ENCODE results near the gene EVX2.

Gene EVX2

DNA sequence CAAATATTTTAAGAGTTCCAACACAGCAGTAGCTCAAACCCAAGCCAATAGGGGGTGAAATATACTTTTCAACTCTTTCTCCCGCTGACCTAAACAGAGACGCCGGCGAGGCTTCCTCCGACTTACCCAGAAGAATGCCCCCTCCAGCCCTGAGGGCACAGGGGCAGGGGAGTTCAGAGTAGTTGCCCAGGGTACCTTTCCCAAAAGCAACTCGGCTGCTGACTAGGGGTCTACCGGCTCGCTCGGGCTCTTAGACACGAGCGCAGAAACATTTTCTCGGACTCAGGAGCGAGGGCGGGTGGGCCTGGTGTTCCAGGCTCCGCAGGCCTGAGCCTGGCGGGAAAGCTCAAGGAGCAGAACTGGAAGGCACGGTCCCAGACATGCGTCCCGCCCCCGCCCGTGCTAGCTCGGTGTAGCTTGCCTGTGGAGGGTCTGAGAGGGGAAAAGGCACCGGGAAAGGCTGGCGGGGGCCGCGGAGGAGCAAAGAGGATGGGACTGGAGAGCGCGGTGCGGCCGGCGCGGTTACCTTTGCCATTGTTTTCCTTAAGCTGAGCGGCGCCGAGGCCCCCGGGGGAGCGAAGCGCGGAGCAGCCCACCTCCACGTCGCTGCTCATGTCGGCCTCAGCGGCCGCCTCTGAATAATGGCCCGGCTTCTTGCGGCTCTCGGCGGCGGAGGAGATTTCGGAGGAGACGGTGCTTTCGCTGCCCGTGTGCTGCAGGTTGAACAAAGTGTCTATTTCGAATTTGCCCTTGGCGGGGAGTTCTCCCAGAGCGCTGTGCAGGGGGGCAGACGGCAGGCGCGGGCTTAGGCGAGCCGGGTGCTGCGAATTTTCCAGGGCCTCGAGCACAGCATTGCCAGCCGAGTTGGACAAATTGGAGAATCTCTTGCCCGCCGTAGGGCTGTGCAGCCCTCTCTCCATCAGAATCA lies 674 bp downstream of the EVX2 start:
- no peak for DNase-seq (ENCODE audit: low read depth)

DNA sequence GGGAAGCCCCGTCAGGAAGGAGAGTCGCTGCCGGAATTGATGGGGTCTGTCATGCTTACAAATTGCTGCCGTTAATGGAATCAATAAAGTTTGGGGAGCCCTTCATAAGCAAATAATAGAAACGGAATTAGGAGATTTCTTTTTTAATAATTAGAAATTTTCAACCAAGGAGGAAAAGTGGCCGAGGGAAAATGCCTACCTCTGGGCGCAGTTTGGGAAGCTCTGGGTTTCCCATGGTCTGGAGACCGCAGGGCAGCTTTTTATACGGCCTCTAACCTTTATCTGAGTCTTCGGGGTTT lies 1.3 kb downstream of the EVX2 start:
- DNase-seq (ENCODE audit: low read depth), result no peak

DNA sequence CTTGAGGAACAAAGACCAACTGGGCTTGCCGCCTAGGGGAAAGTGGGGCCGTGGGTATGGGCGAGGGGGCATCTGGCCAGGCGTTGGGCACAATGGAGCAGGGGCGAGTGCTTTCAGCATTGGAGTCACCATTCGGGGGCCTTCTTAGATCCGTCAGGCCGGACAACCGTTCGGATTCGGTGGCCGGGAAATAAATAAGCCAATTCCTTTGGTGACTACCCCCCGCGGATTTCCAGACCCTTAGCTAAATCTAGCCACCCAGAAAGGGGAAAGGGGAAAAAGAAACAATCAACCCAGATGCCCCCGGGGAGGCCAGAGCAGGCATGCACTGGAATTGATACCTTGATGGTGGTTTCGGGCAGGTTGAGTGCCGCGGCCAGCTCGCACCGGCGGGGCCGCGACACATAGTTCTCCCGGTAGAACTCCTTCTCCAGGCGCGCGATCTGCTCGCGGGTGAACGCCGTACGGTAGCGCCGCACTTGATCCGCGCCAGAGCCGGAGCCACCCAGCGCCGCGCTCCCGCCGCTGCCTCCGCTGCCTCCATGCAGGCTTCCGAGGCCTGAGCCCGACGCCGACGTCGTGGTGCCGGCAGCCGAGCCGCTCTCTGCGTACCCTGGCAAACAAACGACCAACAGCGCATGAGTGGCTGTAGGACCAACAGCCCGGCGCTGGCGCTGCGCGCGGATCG lies 1.8 kb downstream of the EVX2 start:
- DNase-seq (ENCODE audit: low read depth), result no peak

DNA sequence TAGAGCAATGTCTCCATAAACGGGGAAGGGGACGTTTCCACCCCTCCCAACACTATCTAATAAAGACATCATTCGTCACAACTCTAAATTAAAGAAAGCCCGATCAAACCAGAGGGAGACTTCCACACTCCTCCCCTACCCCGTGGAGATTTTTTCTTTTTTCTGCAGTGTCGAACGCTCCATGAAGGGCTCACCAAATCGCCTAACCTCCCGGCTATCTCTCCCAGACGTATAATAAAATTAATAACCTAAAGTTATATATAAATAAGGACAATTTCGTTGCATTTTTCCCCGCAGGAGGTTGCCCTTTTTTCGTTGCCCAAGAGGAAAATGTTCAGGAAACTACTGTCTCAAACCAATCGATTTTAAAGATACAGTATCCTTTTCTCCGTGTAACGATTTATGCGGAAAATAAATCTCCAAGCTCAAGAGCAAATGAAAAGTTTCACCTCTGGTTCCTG lies 2.4 kb downstream of the EVX2 start:
- DNase-seq (ENCODE audit: low read depth), result no peak

DNA sequence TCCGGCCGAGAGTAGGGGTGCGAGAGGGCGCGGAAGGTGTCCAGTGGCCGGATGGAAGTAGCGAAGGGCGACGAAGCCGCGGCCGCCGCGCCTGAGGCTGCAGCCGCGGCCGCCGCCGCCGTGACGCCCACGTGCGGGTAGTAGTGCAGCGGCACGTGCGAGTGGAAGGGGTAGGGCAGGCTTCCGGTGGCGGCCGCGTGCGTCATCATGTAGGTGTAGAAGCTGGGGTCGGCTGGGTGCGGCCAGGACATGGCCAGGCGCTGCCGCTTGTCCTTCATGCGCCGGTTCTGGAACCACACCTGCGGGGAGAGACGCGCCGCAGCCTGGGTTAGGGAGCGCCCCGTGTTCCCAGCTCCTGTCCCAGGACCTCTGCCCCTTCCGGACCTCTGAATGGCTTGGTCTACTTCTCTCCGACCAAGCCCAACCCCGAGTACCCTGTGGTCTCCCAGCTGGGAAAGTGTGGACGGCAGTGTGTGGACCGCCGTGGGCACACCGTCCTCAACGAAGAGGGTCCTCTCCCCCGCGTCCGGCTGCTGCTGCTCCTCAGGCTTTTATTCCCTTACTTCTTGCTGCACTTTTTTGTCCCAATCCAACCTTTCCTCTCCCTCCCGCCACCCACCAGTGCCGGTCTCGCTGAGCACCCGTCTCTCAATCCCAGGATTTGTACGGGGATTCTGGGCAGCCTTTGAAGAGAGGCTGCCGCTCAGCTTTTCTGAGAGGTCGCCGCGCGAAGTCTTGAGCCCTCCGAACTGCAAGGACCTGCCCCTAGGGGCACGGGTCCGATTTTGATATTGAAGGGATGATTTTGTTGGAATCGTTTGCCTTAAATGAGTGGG lies 3.0 kb downstream of the EVX2 start:
- DNase-seq (ENCODE audit: low read depth), result no peak

DNA sequence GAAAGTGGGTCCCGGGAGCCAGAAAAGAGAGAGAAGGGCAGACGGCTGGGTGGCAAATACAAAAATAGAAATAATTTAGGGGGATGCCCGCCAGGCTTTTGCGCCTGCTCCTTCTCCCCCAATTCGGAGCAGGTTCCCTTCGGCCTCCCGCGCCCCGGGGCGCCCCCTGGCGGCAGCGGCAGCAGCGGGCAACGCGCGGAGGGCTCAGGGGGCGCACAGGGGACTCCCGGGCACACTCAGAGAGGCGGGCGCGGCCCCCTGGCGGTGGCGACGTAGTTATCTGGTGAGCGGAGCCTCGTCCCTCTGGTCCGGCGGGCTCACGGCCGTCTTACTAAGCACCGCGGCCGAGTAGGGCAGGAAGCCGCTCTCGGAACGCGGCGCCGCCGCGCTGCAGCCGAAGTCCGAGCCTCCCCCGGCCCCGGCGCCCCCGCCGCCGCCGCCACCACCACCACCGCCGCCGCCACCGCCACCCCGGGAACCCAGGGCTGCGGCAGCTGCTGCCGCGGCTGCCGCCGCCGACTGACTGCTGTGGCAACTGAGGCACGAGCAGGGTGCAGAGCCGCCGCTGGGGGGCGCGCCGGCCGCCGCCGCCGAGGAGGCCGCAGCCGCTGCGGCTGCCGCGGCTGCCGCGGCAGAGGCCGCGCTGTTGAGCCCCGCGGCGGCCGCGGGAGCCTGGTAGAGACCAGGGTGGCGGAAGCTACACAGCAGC lies 3.8 kb downstream of the EVX2 start:
- no peak for DNase-seq (ENCODE audit: low read depth)

DNA sequence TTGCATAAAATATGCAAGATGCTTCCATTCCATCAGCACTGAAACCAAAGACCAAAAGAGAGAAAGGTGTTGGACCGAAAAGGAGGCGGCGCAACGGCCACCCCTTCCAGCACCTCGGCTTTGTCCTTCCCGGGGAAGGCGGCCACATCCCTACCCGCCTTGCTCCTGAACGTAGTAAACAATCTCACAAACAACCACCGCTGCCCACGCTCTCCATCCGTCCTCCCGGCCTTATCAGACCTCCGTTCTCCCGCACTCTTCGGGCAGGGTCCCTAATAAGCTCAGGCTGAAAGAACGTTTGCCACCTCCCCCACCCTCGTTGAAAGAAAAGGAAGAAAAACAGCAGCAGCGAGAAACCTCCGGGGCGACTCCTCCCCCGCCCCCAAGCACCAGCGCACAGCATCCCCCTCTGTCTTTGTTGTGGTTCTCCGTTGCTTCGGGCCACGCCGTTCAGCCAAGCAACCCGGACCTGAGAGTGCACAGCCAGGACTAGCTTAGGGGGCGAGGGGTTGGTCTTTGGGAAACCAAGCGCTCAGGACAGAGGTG lies 4.4 kb downstream of the EVX2 start:
- no peak for DNase-seq (ENCODE audit: low read depth)

DNA sequence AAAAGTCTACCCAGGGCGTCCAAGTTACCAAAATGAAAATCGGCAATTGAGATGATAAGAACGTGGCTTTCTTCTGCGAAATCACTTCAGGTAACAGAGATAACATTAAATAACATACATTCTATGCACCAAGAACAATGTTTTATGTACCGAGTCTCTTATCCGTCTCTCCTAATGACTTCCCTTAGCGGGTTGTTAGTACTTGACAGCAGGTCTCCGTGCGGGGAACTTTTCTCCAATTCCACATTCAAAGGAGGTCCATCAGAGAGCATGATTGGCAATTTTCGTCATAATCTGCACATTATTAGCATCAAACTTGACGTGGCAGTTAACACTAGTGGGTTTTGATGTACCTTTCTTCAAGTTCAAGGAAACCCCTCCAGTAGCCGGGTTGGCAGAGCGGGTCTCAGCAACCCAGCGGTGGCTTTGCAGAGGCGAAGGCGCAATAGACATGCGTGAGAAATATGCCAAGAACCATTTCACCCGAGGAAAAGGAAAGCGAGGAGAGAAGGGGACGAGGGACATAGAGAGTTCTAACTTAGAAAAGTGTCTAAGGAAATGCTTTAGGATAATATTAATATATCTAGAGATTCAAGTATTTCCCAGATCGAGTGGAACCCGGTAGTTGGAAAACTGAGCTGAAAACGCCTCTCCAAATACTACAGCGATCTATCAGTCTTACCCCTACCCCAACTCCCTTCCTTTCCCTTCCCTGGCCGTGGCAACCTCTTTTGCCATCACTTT lies 5.0 kb downstream of the EVX2 start:
- no peak for DNase-seq (ENCODE audit: low read depth)

DNA sequence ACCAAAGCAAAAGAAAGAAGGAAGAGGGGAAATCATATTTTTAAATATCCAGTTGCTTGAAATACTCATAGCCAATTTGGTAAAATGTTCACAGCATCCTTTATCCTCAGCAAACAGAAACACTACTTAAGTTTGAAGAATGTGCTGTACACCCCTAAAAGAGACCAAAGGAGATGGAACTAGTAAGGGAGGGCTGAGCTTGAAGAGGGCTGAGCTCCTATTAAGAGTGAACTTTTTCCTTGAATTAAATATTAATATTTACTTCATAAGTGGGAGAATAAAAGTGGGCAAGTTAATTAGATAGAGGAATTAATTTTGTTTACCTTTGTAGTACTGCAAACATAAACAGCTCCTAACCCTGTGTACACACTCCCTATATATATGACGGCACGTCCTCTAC lies 7.0 kb downstream of the EVX2 start:
- DNase-seq (ENCODE audit: low read depth), result no peak

DNA sequence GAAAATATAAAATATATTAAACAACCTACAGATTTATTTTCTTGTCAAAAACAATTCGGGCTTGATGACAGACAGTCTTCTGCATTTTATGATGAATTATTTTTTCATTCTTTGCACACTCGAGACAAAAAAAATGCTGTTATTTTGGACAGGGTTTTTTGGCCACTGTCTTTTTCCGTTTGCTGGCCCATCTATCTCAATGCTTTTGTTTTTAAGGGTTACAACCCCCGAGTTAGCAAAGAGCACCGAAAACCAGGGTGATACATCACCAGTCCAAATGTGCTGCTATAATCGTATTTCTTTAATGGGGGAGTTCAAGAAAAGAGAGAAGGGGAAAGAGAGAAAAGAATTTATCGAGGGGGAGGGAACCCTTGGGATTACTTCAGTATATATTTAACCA lies 7.7 kb downstream of the EVX2 start:
- no peak for DNase-seq (ENCODE audit: low read depth)

DNA sequence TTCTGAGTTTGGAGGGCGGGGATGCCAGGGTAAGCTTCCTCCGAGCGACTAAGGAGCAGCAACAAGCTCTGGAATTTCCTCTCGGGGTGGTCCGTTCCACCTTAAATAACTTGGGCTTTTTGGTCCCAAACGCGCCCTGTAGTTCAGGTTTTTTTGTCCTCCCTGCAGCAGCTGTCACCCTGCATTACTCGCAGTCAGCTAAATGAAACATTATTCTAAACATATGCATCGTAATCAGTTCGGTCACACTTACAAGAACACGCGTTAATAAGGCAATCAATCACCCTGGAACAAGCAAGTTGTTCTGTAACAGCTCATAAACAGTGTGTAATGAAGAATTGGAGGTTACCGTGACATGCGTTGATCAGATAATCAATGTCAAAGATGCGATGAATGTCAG lies 8.3 kb downstream of the EVX2 start:
- DNase-seq (ENCODE audit: low read depth), result no peak

DNA sequence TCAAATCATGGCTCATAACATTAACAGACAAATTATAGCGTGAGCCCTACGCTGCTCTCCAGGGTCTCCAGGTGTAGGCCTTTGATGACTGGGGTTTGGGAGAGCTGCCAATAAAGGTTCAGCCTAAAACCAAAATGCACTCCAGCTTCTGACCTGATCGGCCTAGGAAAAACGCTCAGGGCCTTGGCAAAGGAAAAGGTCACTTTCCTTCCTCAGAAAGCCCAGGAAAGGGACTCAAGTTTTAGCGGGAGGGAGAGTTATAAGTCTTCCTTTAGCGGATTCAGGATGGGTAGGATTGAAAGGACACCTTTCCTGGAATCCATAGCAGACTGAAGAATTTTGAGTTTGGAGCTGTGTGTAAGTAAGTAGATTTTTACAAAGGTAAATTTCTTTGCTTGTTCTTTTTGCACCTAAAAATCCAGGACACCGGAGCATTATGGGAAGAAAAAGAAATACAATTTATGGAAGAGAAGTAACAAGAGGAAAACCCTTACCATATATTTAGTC lies 8.8 kb downstream of the EVX2 start:
- no peak for DNase-seq (ENCODE audit: low read depth)

DNA sequence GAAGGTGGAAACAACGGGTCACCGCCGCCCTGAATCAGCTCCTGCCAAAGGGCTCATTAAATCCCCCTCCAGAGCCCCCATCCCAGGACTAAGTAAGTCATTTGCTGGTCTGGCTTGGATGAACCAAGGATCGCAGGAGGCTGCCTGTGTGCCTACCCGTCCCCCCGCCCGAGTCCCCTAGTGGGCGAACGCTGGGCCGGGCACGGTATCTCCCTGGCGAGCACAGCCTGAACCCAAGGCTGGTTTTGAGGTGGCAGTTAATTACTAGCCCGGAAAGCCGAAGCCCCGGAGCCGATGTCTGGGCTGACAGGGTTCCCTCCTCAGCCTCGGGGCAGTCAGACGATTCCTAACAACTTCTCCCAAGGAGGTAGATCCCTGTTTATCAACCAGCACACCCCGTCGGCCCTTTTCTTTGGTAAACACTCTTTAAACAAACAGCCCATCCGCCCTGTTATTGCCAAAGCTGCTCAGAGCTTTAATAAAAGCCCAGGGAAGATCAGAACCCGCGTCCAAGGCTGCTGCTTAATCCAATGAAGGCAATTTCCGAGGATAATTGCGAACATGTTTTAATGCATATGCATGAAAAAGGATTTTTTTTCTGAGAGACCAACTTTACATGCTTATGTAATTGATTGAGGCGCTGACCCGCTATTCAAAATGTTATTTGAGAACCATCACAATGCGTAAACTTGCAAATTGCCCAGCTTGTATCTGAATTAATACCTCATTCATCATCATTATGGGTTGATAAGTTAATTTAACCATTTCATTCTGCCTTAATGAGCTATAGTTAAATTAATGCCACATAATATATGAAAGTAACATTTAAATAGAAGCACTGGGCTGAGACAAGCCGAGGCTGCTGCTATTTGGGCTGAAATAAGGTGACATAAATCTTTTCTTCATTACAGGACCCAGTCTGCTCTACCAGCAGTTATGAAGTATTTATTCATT lies 10.5 kb downstream of the EVX2 start:
- no peak for DNase-seq (ENCODE audit: low read depth)

DNA sequence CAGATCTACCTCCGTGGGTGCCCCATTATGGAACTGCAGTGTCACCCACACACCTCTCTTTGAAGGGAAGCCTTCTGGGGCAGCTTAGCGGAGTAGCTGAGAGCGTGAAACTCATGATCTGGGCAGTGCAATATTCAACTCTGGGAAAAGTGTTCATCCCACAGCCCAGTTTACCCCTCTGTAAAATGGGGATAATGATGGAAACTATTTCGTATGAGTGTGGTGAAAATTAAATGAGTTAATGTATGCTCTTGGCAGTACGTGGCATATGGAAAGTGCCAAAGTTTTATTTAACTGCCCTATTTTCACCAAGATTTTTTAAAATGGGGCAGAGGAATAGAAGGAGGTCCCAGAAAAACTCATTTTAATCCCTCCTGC lies 11.5 kb downstream of the EVX2 start:
- no peak for DNase-seq (ENCODE audit: low read depth)

DNA sequence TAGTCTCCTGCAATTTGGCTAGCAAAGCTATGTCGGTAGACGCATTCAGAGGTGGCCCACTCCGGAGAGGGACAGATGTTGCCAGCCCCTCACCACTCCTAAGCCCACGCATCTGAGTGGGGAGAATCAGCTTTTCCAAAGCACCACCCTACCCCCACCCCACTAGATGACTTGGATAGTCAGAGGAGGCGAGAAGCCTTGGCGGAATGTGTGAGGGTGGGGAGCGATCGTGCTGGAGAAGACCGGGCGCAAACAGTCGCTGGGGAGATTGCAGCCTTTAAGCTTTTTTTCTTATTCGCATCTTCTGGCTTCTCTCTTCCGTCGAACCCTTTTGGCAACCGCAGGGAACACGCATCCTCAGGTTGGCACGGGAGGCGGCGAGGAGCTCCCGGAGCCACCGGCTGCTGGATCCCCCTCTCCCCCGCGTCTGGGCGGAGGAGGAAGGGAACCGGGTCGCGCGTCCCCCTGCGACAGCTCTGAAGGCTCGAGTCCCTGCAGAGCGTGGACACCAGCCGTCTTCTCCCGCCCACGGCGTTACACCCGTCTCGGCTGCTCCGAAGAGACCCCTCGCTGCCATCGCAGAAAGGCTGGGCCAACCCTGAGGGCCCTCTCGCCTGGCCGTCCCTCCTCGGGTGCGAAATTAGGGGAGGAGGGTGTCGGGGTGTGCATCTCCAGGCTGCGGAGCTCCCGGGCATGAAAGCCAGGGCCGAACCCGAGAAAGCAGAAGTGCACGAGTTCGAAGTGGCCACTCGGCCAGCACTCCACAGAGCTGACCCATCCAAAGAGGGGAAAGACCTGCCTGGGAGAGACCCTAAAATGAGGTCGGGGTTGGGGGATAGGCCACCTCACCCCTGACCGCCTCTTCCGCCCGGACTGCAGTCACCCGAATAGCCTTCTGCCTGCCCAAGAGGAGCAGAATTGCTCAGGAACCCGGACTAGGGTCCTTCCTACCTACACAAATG lies 12.2 kb downstream of the EVX2 start:
- DNase-seq (ENCODE audit: low read depth), result no peak

DNA sequence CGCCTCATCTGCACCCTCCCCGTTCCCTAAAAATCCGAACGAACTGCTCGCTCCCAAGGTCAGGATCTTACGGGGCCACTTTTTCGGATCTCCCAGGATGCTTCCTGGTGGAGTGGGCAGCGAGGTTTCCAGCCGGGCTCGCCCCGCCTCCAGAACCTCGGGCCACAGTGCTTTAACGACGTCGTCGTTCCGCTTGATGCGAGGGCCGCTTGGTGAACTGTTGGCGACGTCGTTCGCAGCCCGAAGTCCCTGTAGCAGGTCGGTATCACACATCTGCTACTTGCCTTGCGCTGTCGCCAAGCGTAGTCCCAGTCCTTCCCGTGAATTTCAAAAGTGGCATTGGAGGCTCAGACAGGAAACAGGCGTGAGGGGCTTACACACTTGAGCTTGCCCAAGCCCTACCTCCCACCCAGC lies 15.3 kb downstream of the EVX2 start:
- no peak for DNase-seq (ENCODE audit: low read depth)

DNA sequence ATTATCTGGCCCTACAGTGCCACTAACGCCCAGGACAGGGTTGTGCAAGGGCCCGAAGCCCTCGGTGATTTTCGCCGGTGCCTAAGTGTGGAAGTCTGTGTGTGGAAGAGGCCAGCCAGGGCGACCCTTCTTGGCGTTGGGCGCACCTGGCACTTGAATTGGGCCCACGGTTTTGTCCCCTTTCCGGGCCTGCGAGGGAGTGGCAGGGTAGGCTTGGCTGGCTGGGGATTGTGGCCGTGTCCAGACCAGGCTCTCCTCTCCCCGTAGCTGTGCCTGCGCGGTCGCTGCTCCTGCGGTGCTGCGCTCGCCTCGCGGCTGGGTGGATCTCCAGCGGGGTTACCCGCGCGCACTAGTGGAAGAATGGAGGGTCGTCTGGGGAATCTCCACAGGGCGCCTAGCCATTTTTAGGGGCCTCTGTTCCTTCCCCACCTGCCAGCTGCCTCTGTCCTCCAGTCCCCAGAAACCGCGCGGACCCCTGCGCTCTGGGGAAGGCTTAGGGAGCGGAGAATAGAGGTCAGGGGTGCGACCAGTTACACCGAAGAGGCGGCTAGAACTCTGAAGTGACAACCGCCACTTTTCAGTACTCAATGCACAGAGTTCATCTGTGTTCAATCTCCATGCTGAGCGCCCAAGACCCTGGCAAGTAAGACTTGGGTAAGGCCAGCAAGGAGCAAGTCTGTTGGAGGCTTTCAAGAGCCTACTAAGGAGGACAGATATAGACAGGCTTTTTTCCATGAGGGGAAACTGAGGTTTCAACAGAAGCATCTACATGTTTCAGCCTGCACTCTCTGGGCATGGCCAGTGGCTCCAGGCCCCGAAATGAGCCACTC lies 16.0 kb downstream of the EVX2 start:
- DNase-seq (ENCODE audit: low read depth), result no peak
